GM19328 (cell line): ENCODE results near the gene TMPRSS11A.

Source experiments
- ATAC-seq: cut with Tn5 transposase; IDR thresholded peaks from one replicate; pipeline ENCODE4 v1.9.1; 2021; ENCODE audit warnings: mild to moderate bottlenecking, moderate library complexity; ENCODE audit not compliant: unreplicated experiment

TMPRSS11A gene

GRCh38 chr4:67915400-67915966 is 47.8 kb downstream of the TMPRSS11A start:
- ATAC-seq = no peak

GRCh38 chr4:67912080-67912479 is 51.2 kb downstream of the TMPRSS11A start:
- no peak for ATAC-seq

- ATAC-seq = no peak
Measured at GRCh38 chr4:67911638-67912037, 51.7 kb downstream of the TMPRSS11A start.

- ATAC-seq = no peak
Measured at GRCh38 chr4:67911141-67911540, 52.2 kb downstream of the TMPRSS11A start.

GRCh38 chr4:67910585-67910905 is 52.7 kb downstream of the TMPRSS11A start:
- no peak for ATAC-seq

GRCh38 chr4:67909905-67910584 is 53.2 kb downstream of the TMPRSS11A start:
- ATAC-seq = no peak

- ATAC-seq = no peak
Measured at GRCh38 chr4:67907650-67908049, 55.6 kb downstream of the TMPRSS11A start.

GRCh38 chr4:67899096-67899495 is 64.2 kb downstream of the TMPRSS11A start:
- no peak for ATAC-seq

GRCh38 chr4:67897686-67898085 is 65.6 kb downstream of the TMPRSS11A start:
- ATAC-seq = no peak

GRCh38 chr4:67896421-67897065 is 66.8 kb downstream of the TMPRSS11A start:
- no peak for ATAC-seq

- ATAC-seq = no peak
Measured at GRCh38 chr4:67894659-67895058, 68.6 kb downstream of the TMPRSS11A start.

GRCh38 chr4:67892905-67893304 is 70.4 kb downstream of the TMPRSS11A start:
- no peak for ATAC-seq

GRCh38 chr4:67892253-67892652 is 71.0 kb downstream of the TMPRSS11A start:
- ATAC-seq = no peak

GRCh38 chr4:67891645-67892044 is 71.6 kb downstream of the TMPRSS11A start:
- ATAC-seq = no peak

- no peak for ATAC-seq
Measured at GRCh38 chr4:67886281-67886680, 77.0 kb downstream of the TMPRSS11A start.

GRCh38 chr4:67885762-67886161 is 77.5 kb downstream of the TMPRSS11A start:
- no peak for ATAC-seq

- no peak for ATAC-seq
Measured at GRCh38 chr4:67884701-67885100, 78.6 kb downstream of the TMPRSS11A start.

- ATAC-seq = no peak
Measured at GRCh38 chr4:67883902-67884301, 79.4 kb downstream of the TMPRSS11A start, which contains the start of gene TMPRSS11D. Gene TMPRSS11D (minus strand): TSS chr4:67884002. CDS start chr4:67883933, 69 bp downstream.

- no peak for ATAC-seq
Measured at GRCh38 chr4:67883458-67883857, 79.8 kb downstream of the TMPRSS11A start.

GRCh38 chr4:67880866-67881610 is 82.3 kb downstream of the TMPRSS11A start:
- no peak for ATAC-seq

- ATAC-seq = no peak
Measured at GRCh38 chr4:67879486-67879885, 83.8 kb downstream of the TMPRSS11A start.

- no peak for ATAC-seq
Measured at GRCh38 chr4:67877086-67877485, 86.2 kb downstream of the TMPRSS11A start.
